OCI-LY7 (cell line): ENCODE measurements around the gene DYNC1I1. TPM values are rescaled to one million over a fixed set of nuclear protein-coding genes. Genes with fewer than 3 reads are reported as not detected.

Experiments used
- BruUV-seq: library from RNA; stranded (reverse); fragments of 400-500 nt; replicated peaks from 2 replicates; lab custom pipeline; 2021; lab: Mats Ljungman, UMichigan
- CTCF ChIA-PET: fragments of 300-600 bp; sonication (Branson Sonifier 250); formaldehyde crosslinking; loops from one replicate; lab custom pipeline; 2022; ENCODE audit warnings: antibody characterized with exemption; ENCODE audit not compliant: unreplicated experiment; lab: Charles Lee
- POLR2A ChIA-PET: fragments of 300-600 bp; sonication (Branson Sonifier 250); formaldehyde crosslinking; loops from one replicate; lab custom pipeline; 2022; ENCODE audit warnings: antibody characterized with exemption; lab: Charles Lee
- DNase-seq: peaks from one replicate; pipeline ENCODE4 v3.0.0-alpha.2; 2015; ENCODE audit warnings: low spot score
- H2AFZ ChIP-seq: fragments of 200-600 bp; sonication (generic), shearing (Covaris generic); 2 replicates; pipeline ENCODE4 v1.6.1; 2014; ENCODE audit warnings: mild to moderate bottlenecking, antibody characterized with exemption, low read length, moderate library complexity
- H3K27ac ChIP-seq: fragments of 200-600 bp; sonication (generic); 2 replicates; pipeline ENCODE4 v1.5.1; 2014; ENCODE audit warnings: mixed run types, low read depth, mild to moderate bottlenecking, moderate library complexity, low read length, inconsistent platforms; ENCODE audit not compliant: poor library complexity, severe bottlenecking
- H3K36me3 ChIP-seq: fragments of 200-600 bp; sonication (generic); 2 replicates; pipeline ENCODE4 v1.6.1; 2014; ENCODE audit warnings: mild to moderate bottlenecking, antibody characterized with exemption, low read length, moderate library complexity, mixed read lengths; ENCODE audit not compliant: insufficient read depth
- H3K4me1 ChIP-seq: fragments of 200-600 bp; sonication (generic); 2 replicates; pipeline ENCODE4 v1.5.1; 2014; ENCODE audit warnings: mild to moderate bottlenecking, low read length; ENCODE audit not compliant: insufficient read depth, poor library complexity, severe bottlenecking
- H3K4me2 ChIP-seq: fragments of 200-600 bp; sonication (generic); 2 replicates; pipeline ENCODE4 v1.6.1; 2014; ENCODE audit warnings: mild to moderate bottlenecking, low read length
- H3K4me3 ChIP-seq: fragments of 200-600 bp; sonication (generic); 2 replicates; pipeline ENCODE4 v1.5.1; 2014; ENCODE audit warnings: mild to moderate bottlenecking, low read depth, low read length; ENCODE audit not compliant: poor library complexity, severe bottlenecking
- H3K79me2 ChIP-seq: fragments of 200-600 bp; sonication (generic); 2 replicates; pipeline ENCODE4 v1.6.1; 2016; ENCODE audit warnings: low read depth, mild to moderate bottlenecking, low read length, moderate library complexity, mixed read lengths; ENCODE audit not compliant: insufficient read depth
- H3K9me2 ChIP-seq: fragments of 200-600 bp; sonication (generic); 2 replicates; pipeline ENCODE4 v1.6.1; 2016; ENCODE audit warnings: mild to moderate bottlenecking, low read length, mixed read lengths; ENCODE audit not compliant: insufficient read depth
- H3K9me3 ChIP-seq: fragments of 200-600 bp; sonication (generic); 2 replicates; pipeline ENCODE4 v1.6.1; 2014; ENCODE audit warnings: mild to moderate bottlenecking, mixed run types, low read length, mixed read lengths
- H4K20me1 ChIP-seq: fragments of 200-600 bp; sonication (generic); 2 replicates; pipeline ENCODE4 v1.6.1; 2014; ENCODE audit warnings: mild to moderate bottlenecking, antibody characterized with exemption, low read length, moderate library complexity, mixed read lengths; ENCODE audit not compliant: insufficient read depth
- EZH2phosphoT487 ChIP-seq: fragments of 200-600 bp; sonication (generic); IDR thresholded peaks from 2 replicates; pipeline ENCODE4 v1.6.1; 2018; ENCODE audit warnings: low read depth, borderline replicate concordance, mild to moderate bottlenecking, mixed run types, antibody characterized with exemption, low read length, moderate library complexity, mixed read lengths
- intact Hi-C: fragments of 100-400 bp; cut with micrococcal nuclease; formaldehyde crosslinking; loops from one replicate; pipeline ENCODE4 v1.10.0; 2022; ENCODE audit not compliant: unreplicated experiment
- total RNA-seq, 2 experiments: library from RNA; depleted of rRNA in 1 of 2; stranded (reverse); fragments of >200 nt in 1 of 2; shearing (Covaris generic) in 1 of 2; gene quantifications; 2 replicates each; pipeline ENCODE4 v1.2.3, GENCODE V29; 2014 to 2022
- TF ChIP-seq, protein P1 (sequence below): fragments of 200-600 bp; sonication (generic); conservative IDR thresholded peaks from 2 replicates; pipeline ENCODE4 v1.5.1; 2014; ENCODE audit warnings: mild to moderate bottlenecking, antibody characterized with exemption, low read length, moderate library complexity, mixed read lengths

The DYNC1I1 gene
- total RNA-seq, 2 experiments from 2014 or later: not detected

DNA sequence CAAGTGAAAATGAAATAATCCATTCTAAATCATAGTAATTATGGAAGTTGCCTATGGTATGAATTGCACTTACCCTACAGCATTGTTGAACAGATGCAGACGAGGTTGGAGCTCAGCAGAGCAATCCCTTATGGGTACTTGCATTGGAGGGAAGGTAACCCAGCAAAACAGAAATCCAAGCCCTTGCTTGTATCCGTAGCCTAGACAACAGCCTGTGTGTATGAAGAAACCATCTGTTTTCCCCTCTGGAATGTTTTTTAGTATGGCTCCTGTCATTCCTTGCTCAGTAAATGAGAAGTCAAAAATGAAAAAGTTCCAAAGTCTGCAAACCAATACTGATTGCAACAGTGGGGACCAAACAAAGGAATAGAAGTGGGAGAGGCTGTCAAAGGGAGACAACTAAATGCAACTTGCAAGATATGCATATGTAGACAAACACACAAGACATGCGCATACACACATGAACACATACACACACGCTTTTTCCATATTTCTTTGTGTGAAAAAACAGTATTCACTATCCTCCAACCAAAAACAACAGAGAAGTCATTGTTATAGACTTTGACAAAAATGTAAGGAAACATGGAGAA, 260.8 kb downstream of the DYNC1I1 start:
- Histone ChIP-seq H3K79me2 (no peaks in the 10 kb centered on the region), H3K4me1 (no peaks in the 10 kb centered on the region), H3K4me2 (no peak overlapping the region), H4K20me1 (no peaks in the 10 kb centered on the region), H3K9me3 (no peaks in the 10 kb centered on the region), H3K27ac (no peak overlapping the region), H3K9me2 (no peaks in the 10 kb centered on the region), H2AFZ (no peak overlapping the region), H3K36me3 (no peaks in the 10 kb centered on the region), H3K4me3 (no peak overlapping the region)
- no TSS peak for BruUV-seq
- CTCF ChIA-PET: no interaction called here
- POLR2A ChIA-PET: no interaction called here
- intact Hi-C loops: no loop called here
- no peak for DNase-seq
- TF ChIP-seq, protein P1, sequence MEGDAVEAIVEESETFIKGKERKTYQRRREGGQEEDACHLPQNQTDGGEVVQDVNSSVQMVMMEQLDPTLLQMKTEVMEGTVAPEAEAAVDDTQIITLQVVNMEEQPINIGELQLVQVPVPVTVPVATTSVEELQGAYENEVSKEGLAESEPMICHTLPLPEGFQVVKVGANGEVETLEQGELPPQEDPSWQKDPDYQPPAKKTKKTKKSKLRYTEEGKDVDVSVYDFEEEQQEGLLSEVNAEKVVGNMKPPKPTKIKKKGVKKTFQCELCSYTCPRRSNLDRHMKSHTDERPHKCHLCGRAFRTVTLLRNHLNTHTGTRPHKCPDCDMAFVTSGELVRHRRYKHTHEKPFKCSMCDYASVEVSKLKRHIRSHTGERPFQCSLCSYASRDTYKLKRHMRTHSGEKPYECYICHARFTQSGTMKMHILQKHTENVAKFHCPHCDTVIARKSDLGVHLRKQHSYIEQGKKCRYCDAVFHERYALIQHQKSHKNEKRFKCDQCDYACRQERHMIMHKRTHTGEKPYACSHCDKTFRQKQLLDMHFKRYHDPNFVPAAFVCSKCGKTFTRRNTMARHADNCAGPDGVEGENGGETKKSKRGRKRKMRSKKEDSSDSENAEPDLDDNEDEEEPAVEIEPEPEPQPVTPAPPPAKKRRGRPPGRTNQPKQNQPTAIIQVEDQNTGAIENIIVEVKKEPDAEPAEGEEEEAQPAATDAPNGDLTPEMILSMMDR: no peak
- no peak for TF ChIP-seq EZH2phosphoT487

DNA sequence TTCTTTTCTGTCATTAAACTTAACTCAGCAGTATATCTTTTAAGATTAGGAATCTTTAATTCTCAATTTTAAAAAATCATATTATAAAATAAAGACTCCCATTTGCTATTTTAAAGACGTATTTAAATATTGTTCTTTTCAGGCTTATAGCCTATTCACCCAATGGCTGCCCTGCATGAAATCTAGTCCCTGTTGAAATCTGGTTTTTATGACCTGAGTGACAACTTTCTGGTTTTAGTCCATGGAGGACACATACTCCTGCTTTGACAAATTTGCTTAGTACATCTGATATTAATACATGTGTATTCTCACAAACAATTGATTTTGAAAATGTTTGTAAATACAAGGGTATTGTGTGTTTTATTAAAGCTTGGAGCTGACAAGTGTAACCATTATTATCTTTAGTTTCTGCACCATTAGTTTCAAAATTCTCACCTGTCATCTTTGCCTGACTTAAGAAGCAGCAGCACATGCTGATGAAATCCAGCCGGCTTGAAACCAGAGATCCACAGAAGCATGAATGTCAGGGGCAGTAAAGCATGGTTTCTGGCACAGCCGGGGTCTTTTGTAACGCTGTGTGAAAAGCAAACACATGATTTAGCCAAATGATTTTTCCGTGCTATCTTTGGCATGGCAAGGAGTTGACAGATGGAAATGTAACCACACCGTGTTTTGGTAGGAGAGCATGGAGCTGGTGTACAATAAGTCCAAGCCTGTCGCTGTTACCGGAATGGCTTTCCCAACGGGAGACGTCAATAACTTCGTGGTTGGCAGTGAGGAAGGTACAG, 262.8 kb downstream of the DYNC1I1 start:
- BruUV-seq: no TSS peak
- intact Hi-C loops: no loop called here

More for the DNA sequence above, 262.8 kb downstream of the DYNC1I1 start:
- ChIA-PET CTCF (no interaction called here), POLR2A (no interaction called here)
- TF ChIP-seq EZH2phosphoT487: no peak
- TF ChIP-seq, protein P1: no peak
- Histone ChIP-seq H3K27ac (no peak overlapping the region), H3K4me3 (no peak overlapping the region), H3K9me2 (no peaks in the 10 kb centered on the region), H2AFZ (no peak overlapping the region), H4K20me1 (no peaks in the 10 kb centered on the region), H3K9me3 (no peaks in the 10 kb centered on the region), H3K4me1 (no peaks in the 10 kb centered on the region), H3K79me2 (no peaks in the 10 kb centered on the region), H3K4me2 (no peak overlapping the region), H3K36me3 (no peaks in the 10 kb centered on the region)
- DNase-seq: no peak
